A673 (cell line): ENCODE data around the gene GMEB2.

Source experiments
- EZH2 ChIP-seq: fragments of 200-600 bp; sonication (generic); IDR thresholded peaks from 2 replicates; pipeline ENCODE4 v1.6.1; 2017; ENCODE audit warnings: borderline replicate concordance, low read depth, mild to moderate bottlenecking, mixed read lengths, antibody characterized with exemption, low read length; ENCODE audit not compliant: poor library complexity, severe bottlenecking
- TF ChIP-seq, protein P1 (sequence below): fragments of 300-800, 200-600 bp; sonication (generic); conservative IDR thresholded peaks from 2 replicates; pipeline ENCODE4 v1.5.1; 2017; ENCODE audit warnings: low read depth, mild to moderate bottlenecking, antibody characterized with exemption, low read length, moderate library complexity, mixed read lengths

DNA sequence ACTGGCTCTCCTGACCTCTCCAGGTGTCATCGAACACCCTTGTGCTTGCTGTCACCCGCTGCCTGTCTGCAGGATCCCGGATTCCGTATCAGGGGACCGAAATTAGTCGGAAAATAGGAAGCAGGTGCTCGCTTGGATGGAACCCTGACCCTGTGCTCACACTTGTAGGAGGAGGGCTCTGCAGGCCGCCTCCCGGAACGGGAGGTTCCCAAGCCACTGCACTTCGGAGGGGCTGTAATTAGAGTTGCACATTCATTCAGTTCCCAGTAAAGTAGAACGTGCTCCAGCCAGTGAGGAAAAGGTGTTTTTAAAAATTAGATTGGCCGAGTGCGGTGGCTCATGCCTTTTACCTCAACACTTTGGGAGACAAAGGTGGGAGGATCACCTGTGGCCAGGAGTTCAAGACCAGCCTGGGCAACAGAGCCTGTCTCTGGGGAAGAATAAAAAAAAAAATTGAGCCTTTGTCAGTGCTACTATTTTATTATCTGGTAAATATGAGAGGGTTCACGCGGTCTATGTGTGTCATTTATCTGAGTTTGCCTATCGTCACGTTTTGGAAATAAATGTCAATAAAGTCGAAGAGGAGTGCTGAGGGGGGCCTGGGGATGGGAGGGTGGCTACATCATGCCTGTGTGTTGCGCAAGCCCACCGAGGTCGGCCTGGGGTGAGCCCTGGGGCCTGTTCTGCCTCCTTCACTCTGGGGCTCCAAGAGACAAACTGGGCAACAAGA is 1.5 kb upstream of the GMEB2 start:
- TF ChIP-seq EZH2: no peak
- TF ChIP-seq, protein P1, sequence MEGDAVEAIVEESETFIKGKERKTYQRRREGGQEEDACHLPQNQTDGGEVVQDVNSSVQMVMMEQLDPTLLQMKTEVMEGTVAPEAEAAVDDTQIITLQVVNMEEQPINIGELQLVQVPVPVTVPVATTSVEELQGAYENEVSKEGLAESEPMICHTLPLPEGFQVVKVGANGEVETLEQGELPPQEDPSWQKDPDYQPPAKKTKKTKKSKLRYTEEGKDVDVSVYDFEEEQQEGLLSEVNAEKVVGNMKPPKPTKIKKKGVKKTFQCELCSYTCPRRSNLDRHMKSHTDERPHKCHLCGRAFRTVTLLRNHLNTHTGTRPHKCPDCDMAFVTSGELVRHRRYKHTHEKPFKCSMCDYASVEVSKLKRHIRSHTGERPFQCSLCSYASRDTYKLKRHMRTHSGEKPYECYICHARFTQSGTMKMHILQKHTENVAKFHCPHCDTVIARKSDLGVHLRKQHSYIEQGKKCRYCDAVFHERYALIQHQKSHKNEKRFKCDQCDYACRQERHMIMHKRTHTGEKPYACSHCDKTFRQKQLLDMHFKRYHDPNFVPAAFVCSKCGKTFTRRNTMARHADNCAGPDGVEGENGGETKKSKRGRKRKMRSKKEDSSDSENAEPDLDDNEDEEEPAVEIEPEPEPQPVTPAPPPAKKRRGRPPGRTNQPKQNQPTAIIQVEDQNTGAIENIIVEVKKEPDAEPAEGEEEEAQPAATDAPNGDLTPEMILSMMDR: no peak
